ENCODE results near the gene CPXM2. TPM values are rescaled to one million over a fixed set of nuclear protein-coding genes. Genes with fewer than 3 reads are reported as not detected.

CPXM2 gene
- total and polyA plus RNA-seq, 10 of the 15 experiments (the other 5 are each of a cell fraction or from before 2014, with no cell fraction given), result 0.08 to 1.1 (median 0.58) TPM

- Histone ChIP-seq H2AFZ (ENCODE audit: control insufficient read depth, low read depth, low read length) (no peak overlapping the region), H3K4me2 (ENCODE audit: control insufficient read depth, insufficient read depth) (no peak overlapping the region), H4K20me1 (ENCODE audit: control insufficient read depth, insufficient read depth) (no peaks in the 10 kb centered on the region), H3K9me3 (replicated peaks; ENCODE audit: control insufficient read depth, insufficient read depth, low read length) (no peaks in the 10 kb centered on the region), H3K36me3 (ENCODE audit: control insufficient read depth in 2 of 2, insufficient read depth in 2 of 2, low read length in 1 of 2) (no peaks in the 10 kb centered on the region), H3K9ac (ENCODE audit: control insufficient read depth, insufficient read depth, low read length) (no peak overlapping the region), H3K27me3 (replicated peaks in 1 of 2; ENCODE audit: control insufficient read depth in 2 of 2, insufficient read depth in 2 of 2, low read length in 1 of 2) (peaks cover 0 to 1% of the 10 kb centered on the region in 2 experiments; a peak in 3 of 4 replicates), H3K4me3 (no peak overlapping the region), H3K4me1 (ENCODE audit: control insufficient read depth, insufficient read depth, low read length) (0 out of 2 replicates have a peak, but pooled peaks cover 5% of the 10 kb centered on the region), H3K79me2 (ENCODE audit: control insufficient read depth, insufficient read depth, low read length) (no peaks in the 10 kb centered on the region), H3K27ac (ENCODE audit: control insufficient read depth, insufficient read depth) (no peak overlapping the region)
- RAD21 ChIA-PET (ENCODE audit: unreplicated experiment), result interaction anchor here (0.7 to 1.0 kb wide), 2 partner anchors 14 to 27 kb away, joined by 3 read pairs; no protein-coding TSS in a partner anchor
- FAIRE-seq (no peak), ATAC-seq (no peak), DNase-seq (ENCODE audit: low read depth, low spot score) (no peak)
- no TSS peak for BruUV-seq (replicated peaks)
- TF ChIP-seq ZBTB11 (CRISPR knock-in tag; IDR thresholded peaks at IDR 0.05) (no peak), REST (IDR thresholded peaks at IDR 0.05; ENCODE audit: low read depth, low read length) (no peak)
- in situ Hi-C loops (cut with MboI), result no loop called here
- SMC1A ChIA-PET (ENCODE audit: uncharacterized antibody, unreplicated experiment), result no interaction called here
- WGBS (ENCODE audit: insufficient coverage, insufficient replicate concordance, low lambda C conversion rate, missing lambda C conversion rate), result 38% methylated on average over 9 of the region's 9 CpGs
- POLR2A ChIA-PET, result interaction anchor here (0.5 kb wide), 1 partner anchor 1489 kb away, joined by 3 read pairs; no protein-coding TSS in a partner anchor
- intact Hi-C loops (cut with micrococcal nuclease; ENCODE audit: unreplicated experiment), result no loop called here
- CTCF ChIA-PET, result no interaction called here
Measured at GRCh38 chr10:123862421-123863182, 29.0 kb downstream of the CPXM2 start.
